ENCODE data around the gene GAGE2A. TPM values are rescaled to one million over a fixed set of nuclear protein-coding genes. Genes with fewer than 3 reads are reported as not detected.

The GAGE2A gene
- total RNA-seq, 2 experiments from 2014 or later: not detected

DNA sequence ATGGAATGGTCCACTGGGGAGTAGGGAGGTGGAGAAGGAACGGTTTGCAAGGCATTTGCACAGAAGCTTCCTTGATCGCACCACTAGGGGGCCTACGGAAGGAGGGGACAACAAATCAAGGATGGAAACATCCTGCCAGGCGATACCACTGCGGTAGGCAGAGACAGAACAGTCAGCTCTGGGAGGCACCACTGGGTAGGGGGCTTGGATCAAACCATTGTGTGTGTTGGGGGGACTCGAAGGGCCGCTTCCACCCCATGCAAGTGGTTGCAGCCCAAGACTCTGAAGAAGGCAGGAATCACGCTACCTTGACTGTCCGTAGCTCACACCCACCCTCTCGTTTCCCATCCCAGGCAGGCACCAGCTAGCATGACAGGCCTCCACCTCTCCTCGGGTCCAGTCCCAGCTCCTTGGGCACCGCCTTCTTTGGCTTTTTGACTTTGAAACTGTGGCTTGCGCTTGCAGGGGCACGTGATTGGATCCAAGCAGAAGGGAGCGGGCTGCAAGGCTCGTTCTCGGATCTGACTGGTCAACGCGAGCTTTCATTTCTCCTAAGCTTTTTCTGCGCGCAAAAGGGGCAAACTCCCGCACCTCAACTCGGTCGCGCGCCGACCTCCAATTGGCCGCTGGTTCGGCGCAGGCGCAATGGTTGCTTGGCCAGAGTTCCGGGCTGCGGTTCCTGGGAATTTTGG is 37.9 kb downstream of the GAGE2A start:
- peak; percentile 34 for DNase-seq
- Mint-ChIP-seq H3K4me1 (peaks cover 2% of the 10 kb centered on the region), H3K27me3 (peaks cover 7% of the 10 kb centered on the region), H3K9me3 (peaks cover 3% of the 10 kb centered on the region), H3K4me3 (peak overlapping the region; percentile 77), H3K27ac (peak overlapping the region; percentile 16), H3K36me3 (no peaks in the 10 kb centered on the region)
- POLR2A ChIA-PET: interaction anchor here (0.6 kb wide), 1 partner anchor 12 kb away, joined by 3 read pairs; no protein-coding TSS in a partner anchor
- peak; percentile 54 for ATAC-seq (ENCODE audit: low read depth)

DNA sequence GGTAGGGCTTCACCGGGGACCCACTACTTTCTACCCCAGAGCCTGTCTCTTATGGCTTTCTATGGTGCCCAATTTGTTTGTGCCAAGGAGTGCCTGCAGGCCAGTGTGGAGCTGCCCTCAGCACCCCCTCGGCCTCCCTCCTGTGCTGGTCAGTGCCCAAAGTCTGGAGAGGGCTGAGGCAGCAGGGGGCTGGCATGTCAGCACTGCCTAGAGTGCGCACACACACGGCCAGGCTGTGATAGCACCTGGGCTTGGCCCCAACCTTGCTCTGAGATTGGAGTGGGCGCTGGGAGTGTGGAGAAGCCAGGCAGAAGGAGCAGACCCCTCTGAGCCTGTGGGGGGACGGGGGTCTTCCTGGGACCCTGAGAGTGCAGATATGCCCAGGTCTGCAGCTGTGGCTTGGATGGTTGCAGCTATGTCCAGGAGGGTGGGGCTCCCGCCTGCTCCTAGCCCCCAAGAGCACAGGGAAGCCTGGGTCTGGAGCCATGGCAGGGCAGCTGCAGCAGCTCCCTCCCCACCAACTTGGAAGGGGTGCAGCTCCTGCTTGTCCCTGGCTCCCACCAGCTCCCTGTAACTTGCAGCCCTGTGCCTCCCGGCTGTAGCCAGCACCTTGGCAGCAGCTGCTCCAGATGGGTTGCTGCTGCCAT is 55.8 kb downstream of the GAGE2A start:
- POLR2A ChIA-PET: no interaction called here
- Mint-ChIP-seq H3K4me1 (no peaks in the 10 kb centered on the region), H3K27me3 (no peaks in the 10 kb centered on the region), H3K9me3 (no peaks in the 10 kb centered on the region), H3K36me3 (no peaks in the 10 kb centered on the region), H3K27ac (no peak overlapping the region), H3K4me3 (no peak overlapping the region)
- DNase-seq: no peak
- no peak for ATAC-seq (ENCODE audit: low read depth)

Other genes starting within 250 kb of the GAGE2A start
- gene GAGE12C, start 57.3 kb upstream of the GAGE2A start, total RNA-seq: not detected
- gene GAGE12D, start 47.8 kb upstream of the GAGE2A start, total RNA-seq: not detected
- not detected for gene GAGE12E, start 38.2 kb upstream of the GAGE2A start, total RNA-seq
- gene GAGE12F, start 28.7 kb upstream of the GAGE2A start, total RNA-seq: not detected
- gene GAGE12G, start 19.1 kb upstream of the GAGE2A start, total RNA-seq: not detected
- not detected for gene GAGE12H, start 9.5 kb upstream of the GAGE2A start, total RNA-seq
- gene GAGE1, start 9.5 kb downstream of the GAGE2A start, total RNA-seq: not detected
- not detected for gene PAGE1, start 106.5 kb downstream of the GAGE2A start, total RNA-seq
- not detected for gene PAGE4, start 239.8 kb downstream of the GAGE2A start, total RNA-seq